Epithelial cell of esophagus (primary cell): ENCODE results near the gene DAZ2.
"Not testable (repeated sequence)": the region's sequence is repeated elsewhere in the genome, so short reads cannot be mapped to it uniquely, and the experiment has no call there.

Experiments
- DNase-seq: peaks from one replicate; pipeline ENCODE4 v3.0.0; 2010; ENCODE audit warnings: low read depth
- H3K4me3 ChIP-seq: 2 replicates; pipeline ENCODE4 v1.5.1; 2011; ENCODE audit warnings: mild to moderate bottlenecking, low read length, control low read depth

DAZ2 gene

GRCh38 chrY:23219233-23219632 lies at the start of gene DAZ2:
DAZ2 (plus strand) TSS chrY:23219533; CDS start chrY:23219741, 208 bp downstream.
- H3K4me3 ChIP-seq, DNase-seq: not testable (repeated sequence)

- not testable (repeated sequence) for H3K4me3 ChIP-seq, DNase-seq
These were observed 20.4 kb upstream of the DAZ2 start, which contains the start of gene DAZ1 for GRCh38 chrY:23198908-23199307. DAZ1 (minus strand) TSS chrY:23199008; CDS start chrY:23198800, 208 bp downstream.

GRCh38 chrY:23207455-23207854 lies 11.9 kb upstream of the DAZ2 start:
- DNase-seq, H3K4me3 ChIP-seq: not testable (repeated sequence)

- not testable (repeated sequence) for H3K4me3 ChIP-seq, DNase-seq
These were observed 9.4 kb upstream of the DAZ2 start for GRCh38 chrY:23209802-23210495.

GRCh38 chrY:23210681-23211080 lies 8.7 kb upstream of the DAZ2 start:
- H3K4me3 ChIP-seq, DNase-seq: not testable (repeated sequence)
